Stomach (tissue), 4 donors: Measurements from ENCODE around the gene SNX20.

ENCODE experiments used
- EP300 ChIP-seq: sonication (generic); formaldehyde crosslinking; IDR thresholded peaks from one replicate; pipeline ENCODE4 v1.6.1; 2017; ENCODE audit warnings: antibody characterized with exemption
- POLR2A ChIP-seq, 4 donors: fragments of 450-650 bp; IDR thresholded peaks; one replicate each; pipeline ENCODE4 v1.6.1; 2016; ENCODE audit warnings: antibody characterized with exemption in 4 of 4, control low read depth in 2 of 4, mild to moderate bottlenecking in 1 of 4, moderate library complexity in 1 of 4
- TF ChIP-seq, protein P1 (sequence below), 7 experiments: fragments of 450-650 bp in 4 of 7; fragments of 200-600 bp in 3 of 7; sonication (generic) in 3 of 7; IDR thresholded peaks; one replicate each; pipeline ENCODE4 v1.5.1; 2016 to 2019; ENCODE audit warnings: antibody characterized with exemption in 7 of 7, control low read depth in 2 of 7, mild to moderate bottlenecking in 1 of 7

DNA sequence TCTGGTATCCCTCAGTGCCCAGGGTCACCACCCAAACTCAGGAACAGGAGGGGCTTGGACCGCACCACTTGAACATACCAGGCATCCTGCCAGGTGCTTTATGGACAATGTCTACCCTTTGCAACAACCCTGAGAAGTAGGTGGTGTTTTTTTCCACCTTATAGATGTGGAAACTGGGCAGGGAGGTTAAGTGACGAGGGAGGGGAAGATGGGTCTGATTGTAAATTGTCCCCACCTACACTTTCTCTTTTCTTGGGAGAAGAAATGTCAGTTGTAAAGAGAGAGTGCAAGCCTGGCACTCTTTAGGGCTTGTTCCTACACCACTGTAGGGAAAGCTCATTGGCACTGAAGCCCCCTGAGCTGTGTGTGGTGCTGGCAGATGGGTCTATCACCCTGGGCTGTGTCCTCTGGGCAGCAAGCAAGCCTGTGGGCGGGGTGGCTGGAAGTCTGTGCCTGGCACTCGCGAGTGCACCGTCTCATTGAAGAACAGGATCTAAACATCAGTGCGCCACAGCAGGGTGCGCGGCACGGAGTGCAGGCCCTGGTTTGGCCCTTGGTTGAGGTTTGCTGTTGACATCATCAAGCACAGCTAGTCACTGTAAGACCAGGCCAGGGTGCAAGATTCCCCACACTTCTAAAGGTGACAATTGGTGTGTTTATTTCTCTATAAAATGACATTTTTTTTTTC lies 27.4 kb upstream of the SNX20 start:
- TF ChIP-seq, protein P1, sequence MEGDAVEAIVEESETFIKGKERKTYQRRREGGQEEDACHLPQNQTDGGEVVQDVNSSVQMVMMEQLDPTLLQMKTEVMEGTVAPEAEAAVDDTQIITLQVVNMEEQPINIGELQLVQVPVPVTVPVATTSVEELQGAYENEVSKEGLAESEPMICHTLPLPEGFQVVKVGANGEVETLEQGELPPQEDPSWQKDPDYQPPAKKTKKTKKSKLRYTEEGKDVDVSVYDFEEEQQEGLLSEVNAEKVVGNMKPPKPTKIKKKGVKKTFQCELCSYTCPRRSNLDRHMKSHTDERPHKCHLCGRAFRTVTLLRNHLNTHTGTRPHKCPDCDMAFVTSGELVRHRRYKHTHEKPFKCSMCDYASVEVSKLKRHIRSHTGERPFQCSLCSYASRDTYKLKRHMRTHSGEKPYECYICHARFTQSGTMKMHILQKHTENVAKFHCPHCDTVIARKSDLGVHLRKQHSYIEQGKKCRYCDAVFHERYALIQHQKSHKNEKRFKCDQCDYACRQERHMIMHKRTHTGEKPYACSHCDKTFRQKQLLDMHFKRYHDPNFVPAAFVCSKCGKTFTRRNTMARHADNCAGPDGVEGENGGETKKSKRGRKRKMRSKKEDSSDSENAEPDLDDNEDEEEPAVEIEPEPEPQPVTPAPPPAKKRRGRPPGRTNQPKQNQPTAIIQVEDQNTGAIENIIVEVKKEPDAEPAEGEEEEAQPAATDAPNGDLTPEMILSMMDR (IDR thresholded peaks at IDR 0.05): no peak
- TF ChIP-seq POLR2A (IDR thresholded peaks at IDR 0.05) (no peak), EP300 (no peak)
